Tongue (tissue), 2 donors: ENCODE results near the gene MAST4. TPM values are rescaled to one million over a fixed set of nuclear protein-coding genes. Genes with fewer than 3 reads are reported as not detected.

Source experiments
- DNase-seq: peaks from one replicate; pipeline ENCODE4 v3.0.0-alpha.2; 2015
- total RNA-seq: library from RNA; depleted of rRNA; stranded (reverse); fragments of >200 nt; gene quantifications from one replicate; pipeline ENCODE4 v1.2.3, GENCODE V29; 2014

MAST4 gene
- total RNA-seq, 1 donor from 2014 or later, result 44.4 TPM

GRCh38 chr5:66876266-66876807 is 280.1 kb downstream of the MAST4 start:
- no peak for DNase-seq

DNA sequence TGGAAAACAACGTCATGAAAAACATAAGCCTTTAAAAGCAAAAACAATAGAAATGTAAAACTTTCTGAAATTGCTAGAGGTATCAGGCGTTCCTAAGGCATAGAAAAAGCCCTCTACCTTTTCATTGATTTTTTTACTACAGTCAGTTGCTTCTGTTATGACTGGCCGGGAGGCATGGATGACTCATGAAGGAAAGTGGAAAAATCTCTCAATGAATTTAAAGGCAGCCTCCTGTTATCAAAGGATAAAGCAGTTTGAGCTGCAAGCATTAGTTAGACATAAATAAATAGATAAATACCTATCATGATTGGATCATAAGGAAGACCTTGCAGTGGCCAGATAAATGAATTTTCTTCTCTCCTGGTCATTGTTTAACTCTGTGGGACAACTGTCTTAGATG is 281.6 kb downstream of the MAST4 start:
- no peak for DNase-seq

- no peak for DNase-seq
These were observed 284.2 kb downstream of the MAST4 start for GRCh38 chr5:66880401-66880800.

DNA sequence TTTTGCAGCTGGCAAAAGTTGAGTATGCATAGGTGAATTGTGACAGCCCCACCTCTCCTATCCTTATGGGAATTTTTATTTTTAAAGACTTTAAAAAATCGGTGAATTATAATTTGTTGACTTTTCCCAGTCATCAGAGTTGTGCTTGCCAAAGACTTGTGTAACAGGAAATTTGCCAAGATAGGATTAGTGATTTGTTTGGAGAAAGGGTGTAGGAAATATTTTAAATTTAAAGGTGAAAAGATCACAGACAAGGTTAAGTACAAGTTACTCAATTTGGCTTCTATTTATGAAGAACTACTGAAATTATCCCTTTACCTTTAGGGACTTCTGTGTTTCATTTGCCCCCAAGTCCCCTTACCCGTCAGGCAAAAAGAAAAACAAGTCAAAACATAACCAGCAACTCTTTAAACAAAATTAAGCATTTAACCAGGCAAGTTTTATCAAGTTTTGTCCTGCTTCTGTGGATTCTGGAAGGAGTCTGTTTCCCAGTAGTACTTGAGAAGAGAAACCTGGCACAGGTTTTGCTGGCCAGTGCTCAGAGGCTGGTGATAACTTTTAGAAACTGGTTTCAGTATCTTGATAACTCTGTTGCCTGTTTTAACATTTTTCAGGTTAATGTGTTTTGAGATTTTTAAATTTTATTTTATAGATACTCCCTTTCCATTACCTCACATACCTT is 285.4 kb downstream of the MAST4 start:
- DNase-seq, result peak; percentile 56

GRCh38 chr5:66882606-66883227 is 286.5 kb downstream of the MAST4 start:
- no peak for DNase-seq

GRCh38 chr5:66884564-66885243 is 288.5 kb downstream of the MAST4 start:
- peak; percentile 37 for DNase-seq

DNA sequence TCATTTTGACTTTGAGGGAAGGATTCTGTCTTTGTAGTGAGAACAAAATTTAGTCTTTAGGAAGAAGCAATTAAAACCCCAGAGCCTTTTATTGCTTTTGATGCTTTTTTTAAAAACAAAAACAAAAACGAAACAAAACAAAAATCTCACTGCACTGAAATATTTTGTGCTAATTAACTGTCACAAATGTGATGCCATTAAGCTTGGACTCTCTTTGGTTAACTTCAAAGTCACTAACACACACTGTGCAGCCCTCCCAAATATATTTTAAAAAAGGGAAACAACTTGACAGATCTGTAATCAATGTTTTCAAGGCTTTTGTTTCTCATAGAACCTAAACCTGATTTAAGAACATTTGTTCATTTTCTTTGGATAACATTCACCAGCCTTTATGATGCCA is 290.7 kb downstream of the MAST4 start:
- no peak for DNase-seq

GRCh38 chr5:66888613-66889012 is 292.4 kb downstream of the MAST4 start:
- no peak for DNase-seq

GRCh38 chr5:66889056-66889455 is 292.9 kb downstream of the MAST4 start:
- no peak for DNase-seq

DNA sequence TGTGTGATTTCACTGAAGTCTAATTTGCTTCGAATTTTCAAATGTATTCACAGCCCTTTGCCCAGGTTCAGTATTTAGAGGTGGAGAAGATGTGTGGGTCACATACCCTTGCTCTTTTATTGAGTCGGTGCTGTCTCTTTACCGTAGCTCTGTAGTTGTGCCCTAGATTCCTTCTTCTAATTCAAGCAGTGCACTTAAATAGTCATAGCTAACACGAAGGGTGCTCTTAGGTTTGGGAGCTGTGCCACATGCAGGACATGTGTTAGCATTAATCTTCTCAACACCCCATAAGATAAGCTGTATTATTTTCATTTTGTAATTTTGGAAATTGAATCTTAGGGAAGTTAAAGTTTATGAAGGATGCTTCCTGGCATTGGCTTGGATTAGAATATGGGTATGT is 293.3 kb downstream of the MAST4 start:
- DNase-seq, result no peak

GRCh38 chr5:66891184-66891925 is 295.2 kb downstream of the MAST4 start:
- no peak for DNase-seq

DNA sequence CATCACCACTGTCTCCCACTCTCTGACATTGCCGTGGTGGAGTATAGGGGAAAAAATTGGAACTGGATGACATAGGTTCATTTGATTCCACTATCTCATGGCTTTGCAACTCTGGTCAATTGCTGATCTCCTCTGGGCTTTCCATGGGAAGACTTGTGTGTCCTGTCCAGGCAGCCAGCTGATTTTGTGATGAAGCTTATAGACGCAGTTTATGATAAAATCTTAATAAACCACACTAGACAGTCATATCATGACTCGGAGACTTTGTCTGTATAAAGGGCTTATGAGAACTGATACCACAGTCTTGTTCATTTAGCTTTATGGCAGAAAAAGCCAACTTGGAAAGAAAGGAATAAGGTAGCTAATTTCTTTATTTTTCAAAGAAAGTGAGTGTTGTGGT is 296.5 kb downstream of the MAST4 start:
- no peak for DNase-seq

GRCh38 chr5:66894480-66895240 is 298.5 kb downstream of the MAST4 start:
- DNase-seq, result no peak

GRCh38 chr5:66896171-66896570 is 300.0 kb downstream of the MAST4 start:
- no peak for DNase-seq

- DNase-seq, result no peak
These were observed 301.2 kb downstream of the MAST4 start for GRCh38 chr5:66897356-66897755.

- no peak for DNase-seq
These were observed 302.2 kb downstream of the MAST4 start for GRCh38 chr5:66898241-66898995.

DNA sequence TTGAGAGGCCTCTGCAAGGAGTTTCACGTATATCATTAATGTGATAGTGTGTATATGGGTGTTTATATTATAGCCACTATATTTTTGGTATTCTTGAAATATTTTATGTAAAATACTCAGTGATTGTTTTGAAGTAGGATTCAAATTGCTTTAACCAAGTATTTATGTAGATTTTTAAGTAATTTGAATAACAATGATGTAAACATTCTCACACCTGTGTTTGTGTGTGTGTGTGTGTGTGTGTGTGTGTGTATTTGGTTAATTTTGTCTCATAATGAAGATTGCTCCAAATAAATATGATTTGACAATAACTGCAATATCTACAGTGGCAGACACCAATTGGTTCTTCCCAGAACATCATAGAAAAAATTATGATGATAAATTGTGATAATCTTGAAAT is 307.0 kb downstream of the MAST4 start:
- DNase-seq, result no peak

DNA sequence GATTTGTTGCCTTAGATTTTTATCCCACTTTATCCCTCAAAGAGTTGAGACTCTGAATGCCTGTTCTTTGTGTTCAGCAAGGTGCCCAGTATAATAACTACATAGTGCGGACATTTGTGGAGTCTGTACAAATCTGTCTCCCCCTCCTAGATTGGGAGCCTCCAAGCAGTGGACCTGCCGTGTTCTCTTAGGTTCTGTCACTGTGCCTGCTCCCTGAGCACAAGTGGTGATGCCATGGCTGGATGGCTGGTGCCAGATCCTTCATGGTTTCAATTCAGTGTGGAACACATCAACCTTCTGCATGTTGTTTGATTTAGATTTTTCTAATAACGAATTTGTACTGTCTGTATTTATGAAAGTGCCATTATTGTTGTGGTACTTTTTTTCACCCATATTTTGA is 307.5 kb downstream of the MAST4 start:
- no peak for DNase-seq

DNA sequence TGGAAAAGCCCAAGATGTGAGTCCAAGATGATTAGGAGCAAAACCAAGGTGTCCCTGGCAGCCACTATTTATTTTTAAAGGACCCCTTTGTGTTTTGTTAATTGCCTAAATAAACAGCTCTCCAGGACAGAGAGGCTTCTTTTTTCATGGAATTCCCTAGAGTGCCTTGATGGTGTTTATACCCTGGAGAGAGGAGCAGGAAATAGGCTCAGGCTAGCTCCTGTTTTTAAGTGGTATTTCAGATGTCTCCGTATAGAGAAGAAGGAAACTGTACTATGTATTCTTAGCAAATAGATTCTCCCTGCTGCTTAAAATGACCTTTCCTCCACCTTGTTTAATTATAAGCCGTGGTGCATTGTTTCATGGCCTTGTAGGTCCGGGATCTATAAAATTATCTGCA is 308.0 kb downstream of the MAST4 start:
- no peak for DNase-seq

- no peak for DNase-seq
These were observed 309.8 kb downstream of the MAST4 start for GRCh38 chr5:66906021-66906420.

- DNase-seq, result no peak
These were observed 312.0 kb downstream of the MAST4 start for GRCh38 chr5:66908230-66908629.
